H9 (cell line): Measurements from ENCODE around the gene TTC32. TPM values are rescaled to one million over a fixed set of nuclear protein-coding genes. Genes with fewer than 3 reads are reported as not detected.

Source experiments
- DNase-seq: peaks from one replicate; pipeline ENCODE4 v3.0.0-alpha.2; 2017
- H2AFZ ChIP-seq: one replicate; pipeline ENCODE4 v1.6.1; 2013; ENCODE audit warnings: mild to moderate bottlenecking, low read length, control low read depth, moderate library complexity
- H2AK5ac ChIP-seq: 2 replicates; pipeline ENCODE4 v1.6.1; 2013; ENCODE audit warnings: low read length, control low read depth, mixed read lengths; ENCODE audit not compliant: insufficient read length
- H2BK120ac ChIP-seq: one replicate; pipeline ENCODE4 v1.6.1; 2013; ENCODE audit warnings: low read depth, mild to moderate bottlenecking, low read length, control low read depth, inconsistent platforms; ENCODE audit not compliant: poor library complexity, severe bottlenecking
- H2BK12ac ChIP-seq: 2 replicates; pipeline ENCODE4 v1.6.1; 2013; ENCODE audit warnings: low read length, control low read depth, mixed read lengths, low read depth; ENCODE audit not compliant: insufficient read length
- H2BK15ac ChIP-seq: 2 replicates; pipeline ENCODE4 v1.6.1; 2013; ENCODE audit warnings: low read depth, low read length, control low read depth
- H2BK20ac ChIP-seq: one replicate; pipeline ENCODE4 v1.6.1; 2013; ENCODE audit warnings: low read depth, mild to moderate bottlenecking, low read length, control low read depth, inconsistent platforms; ENCODE audit not compliant: poor library complexity, severe bottlenecking
- H2BK5ac ChIP-seq: 2 replicates; pipeline ENCODE4 v1.6.1; 2013; ENCODE audit warnings: low read length, control low read depth, mixed read lengths; ENCODE audit not compliant: insufficient read length
- H3K14ac ChIP-seq: 2 replicates; pipeline ENCODE4 v1.6.1; 2013; ENCODE audit warnings: low read length, control low read depth; ENCODE audit not compliant: insufficient read depth
- H3K18ac ChIP-seq: 2 replicates; pipeline ENCODE4 v1.6.1; 2013; ENCODE audit warnings: low read depth, mild to moderate bottlenecking, mixed read lengths, low read length, control low read depth; ENCODE audit not compliant: insufficient read length
- H3K23ac ChIP-seq: 2 replicates; pipeline ENCODE4 v1.6.1; 2013; ENCODE audit warnings: low read length, control low read depth, mixed read lengths, low read depth; ENCODE audit not compliant: insufficient read length
- H3K23me2 ChIP-seq: 2 replicates; pipeline ENCODE4 v1.6.1; 2013; ENCODE audit warnings: low read depth, mild to moderate bottlenecking, mixed read lengths, low read length, control low read depth; ENCODE audit not compliant: insufficient read length, poor library complexity, severe bottlenecking
- H3K27ac ChIP-seq: 2 replicates; pipeline ENCODE4 v1.5.1; 2013; ENCODE audit warnings: low read length, control low read depth, mixed read lengths, low read depth; ENCODE audit not compliant: insufficient read length
- H3K27me3 ChIP-seq: 2 replicates; pipeline ENCODE4 v1.6.1; 2013; ENCODE audit warnings: low read length, control low read depth, inconsistent platforms; ENCODE audit not compliant: insufficient read depth
- H3K4ac ChIP-seq: 2 replicates; pipeline ENCODE4 v1.6.1; 2013; ENCODE audit warnings: low read depth, mild to moderate bottlenecking, control low read depth, inconsistent platforms, low read length, moderate library complexity
- H3K4me1 ChIP-seq: 2 replicates; pipeline ENCODE4 v1.6.1; 2013; ENCODE audit warnings: low read length, control low read depth, inconsistent platforms; ENCODE audit not compliant: insufficient read depth
- H3K4me2 ChIP-seq: 2 replicates; pipeline ENCODE4 v1.6.1; 2013; ENCODE audit warnings: low read length, control low read depth, mixed read lengths; ENCODE audit not compliant: insufficient read length, insufficient read depth
- H3K56ac ChIP-seq: 2 replicates; pipeline ENCODE4 v1.6.1; 2013; ENCODE audit warnings: low read depth, mild to moderate bottlenecking, mixed read lengths, low read length, control low read depth; ENCODE audit not compliant: insufficient read length
- H3K79me1 ChIP-seq: 2 replicates; pipeline ENCODE4 v1.6.1; 2013; ENCODE audit warnings: low read depth, mild to moderate bottlenecking, moderate library complexity, low read length, control low read depth, inconsistent platforms; ENCODE audit not compliant: insufficient read depth, poor library complexity, severe bottlenecking
- H3K79me2 ChIP-seq: 2 replicates; pipeline ENCODE4 v1.6.1; 2013; ENCODE audit warnings: low read length, control low read depth, inconsistent platforms; ENCODE audit not compliant: insufficient read depth
- H3K9ac ChIP-seq: 2 replicates; pipeline ENCODE4 v1.6.1; 2013; ENCODE audit warnings: low read length, control low read depth, mixed read lengths; ENCODE audit not compliant: insufficient read length; ENCODE audit errors: extremely low read depth
- H3K9me3 ChIP-seq: one replicate; pipeline ENCODE4 v1.6.1; 2013; ENCODE audit warnings: low read depth, low read length, inconsistent platforms; ENCODE audit not compliant: control insufficient read depth
- H3T11ph ChIP-seq: one replicate; pipeline ENCODE4 v1.6.1; 2013; ENCODE audit warnings: mild to moderate bottlenecking, low read length, control low read depth, inconsistent platforms
- H4K20me1 ChIP-seq: one replicate; pipeline ENCODE4 v1.6.1; 2013; ENCODE audit not compliant: control insufficient read depth, insufficient read length, insufficient read depth
- H4K5ac ChIP-seq: 2 replicates; pipeline ENCODE4 v1.6.1; 2013; ENCODE audit warnings: low read depth, mild to moderate bottlenecking, mixed read lengths, low read length, control low read depth; ENCODE audit not compliant: insufficient read length
- H4K8ac ChIP-seq: replicated peaks from 2 replicates; pipeline ENCODE4 v1.6.1; 2013; ENCODE audit warnings: low read length, control low read depth, mixed read lengths, low read depth; ENCODE audit not compliant: insufficient read length
- H4K91ac ChIP-seq: 2 replicates; pipeline ENCODE4 v1.6.1; 2013; ENCODE audit warnings: low read depth, mild to moderate bottlenecking, moderate library complexity, mixed read lengths, low read length, control low read depth; ENCODE audit not compliant: insufficient read length
- H3K27ac Mint-ChIP-seq, 3 experiments: 2 replicates in 2 of 3; 3 replicates in 1 of 3; pipeline ENCODE4 v1.8.0; 2020 to 2021; ENCODE audit warnings: mixed read lengths in 3 of 3, mild to moderate bottlenecking in 1 of 3, moderate library complexity in 1 of 3
- H3K27me3 Mint-ChIP-seq: 2 replicates; pipeline ENCODE4 v1.8.0; 2021; ENCODE audit warnings: low read depth, mild to moderate bottlenecking, moderate library complexity, mixed read lengths
- H3K36me3 Mint-ChIP-seq, 3 experiments: 2 replicates in 2 of 3; 3 replicates in 1 of 3; pipeline ENCODE4 v1.8.0; 2020 to 2021; ENCODE audit warnings: low read depth in 3 of 3, mixed read lengths in 3 of 3; ENCODE audit not compliant: insufficient read depth in 1 of 3
- H3K4me1 Mint-ChIP-seq, 2 experiments: 2 replicates each; pipeline ENCODE4 v1.8.0; 2020; ENCODE audit warnings: mixed read lengths in 2 of 2
- H3K4me3 Mint-ChIP-seq, 2 experiments: 2 replicates in 1 of 2; 3 replicates in 1 of 2; pipeline ENCODE4 v1.8.0; 2020 to 2021; ENCODE audit warnings: mild to moderate bottlenecking in 2 of 2, mixed read lengths in 2 of 2, moderate library complexity in 1 of 2
- H3K9me3 Mint-ChIP-seq, 2 experiments: 2 replicates in 1 of 2; 3 replicates in 1 of 2; pipeline ENCODE4 v1.8.0; 2020; ENCODE audit warnings: mild to moderate bottlenecking in 2 of 2, mixed read lengths in 2 of 2, moderate library complexity in 1 of 2
- WGBS: extraction: QIAGEN DNeasy Blood & Tissue Kit; methylation state at CpG from one replicate; pipeline ENCODE4 v1.1.7; 2013; ENCODE audit warnings: missing lambda C conversion rate, low lambda C conversion rate, mixed read lengths; ENCODE audit not compliant: insufficient read length; ENCODE audit errors: extremely low coverage; 5-methylcytosine and 5-hydroxymethylcytosine counted together
- total RNA-seq: library from RNA; stranded (reverse); gene quantifications from 2 replicates; pipeline ENCODE4 v1.2.1, GENCODE V29; 2021
- TF ChIP-seq, protein P1 (sequence below): fragments of 200-600 bp; sonication (generic); conservative IDR thresholded peaks from 3 replicates; pipeline ENCODE4 v1.8.0; 2021; ENCODE audit warnings: antibody characterized with exemption, mild to moderate bottlenecking

The TTC32 gene
- total RNA-seq, 1 experiment from 2014 or later: 8.9 TPM

DNA sequence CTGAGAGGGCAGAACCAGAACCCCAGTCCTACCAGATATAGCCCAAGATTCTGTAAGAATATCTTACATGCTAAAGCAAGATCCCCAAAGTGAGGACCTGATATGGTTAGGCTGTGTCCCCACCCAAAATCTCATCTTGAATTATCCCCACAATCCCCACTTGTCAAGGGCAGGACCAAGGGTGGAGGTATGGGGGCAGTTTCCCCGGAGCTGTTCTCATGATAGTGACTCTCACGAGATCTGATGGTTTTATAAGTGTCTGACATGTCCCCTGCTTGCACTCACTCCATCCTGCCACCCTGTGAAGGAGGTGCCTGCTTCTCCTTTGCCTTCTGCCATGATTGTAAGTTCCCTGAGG is 19.9 kb downstream of the TTC32 start:
- Mint-ChIP-seq H3K36me3 (no peaks in the 10 kb centered on the region), H3K9me3 (no peaks in the 10 kb centered on the region), H3K27me3 (peaks cover 14% of the 10 kb centered on the region), H3K27ac (no peak overlapping the region), H3K4me3 (no peak overlapping the region), H3K4me1 (peaks cover 0 to 5% of the 10 kb centered on the region in 2 experiments; a peak in 2 of 4 replicates)
- H3T11ph ChIP-seq: no peak overlapping the region
- H3K79me1 ChIP-seq: no peaks in the 10 kb centered on the region
- H3K18ac ChIP-seq: no peak overlapping the region
- H4K20me1 ChIP-seq: peaks cover 2% of the 10 kb centered on the region
- no peak overlapping the region for H3K14ac ChIP-seq
- H2BK15ac ChIP-seq: no peak overlapping the region
- no peak overlapping the region for H2BK20ac ChIP-seq
- no peak overlapping the region for H2AK5ac ChIP-seq
- H2AFZ ChIP-seq: no peak overlapping the region
- TF ChIP-seq, protein P1, sequence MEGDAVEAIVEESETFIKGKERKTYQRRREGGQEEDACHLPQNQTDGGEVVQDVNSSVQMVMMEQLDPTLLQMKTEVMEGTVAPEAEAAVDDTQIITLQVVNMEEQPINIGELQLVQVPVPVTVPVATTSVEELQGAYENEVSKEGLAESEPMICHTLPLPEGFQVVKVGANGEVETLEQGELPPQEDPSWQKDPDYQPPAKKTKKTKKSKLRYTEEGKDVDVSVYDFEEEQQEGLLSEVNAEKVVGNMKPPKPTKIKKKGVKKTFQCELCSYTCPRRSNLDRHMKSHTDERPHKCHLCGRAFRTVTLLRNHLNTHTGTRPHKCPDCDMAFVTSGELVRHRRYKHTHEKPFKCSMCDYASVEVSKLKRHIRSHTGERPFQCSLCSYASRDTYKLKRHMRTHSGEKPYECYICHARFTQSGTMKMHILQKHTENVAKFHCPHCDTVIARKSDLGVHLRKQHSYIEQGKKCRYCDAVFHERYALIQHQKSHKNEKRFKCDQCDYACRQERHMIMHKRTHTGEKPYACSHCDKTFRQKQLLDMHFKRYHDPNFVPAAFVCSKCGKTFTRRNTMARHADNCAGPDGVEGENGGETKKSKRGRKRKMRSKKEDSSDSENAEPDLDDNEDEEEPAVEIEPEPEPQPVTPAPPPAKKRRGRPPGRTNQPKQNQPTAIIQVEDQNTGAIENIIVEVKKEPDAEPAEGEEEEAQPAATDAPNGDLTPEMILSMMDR: no peak
- H3K27me3 ChIP-seq: no peaks in the 10 kb centered on the region
- H2BK5ac ChIP-seq: no peak overlapping the region
- no peaks in the 10 kb centered on the region for H3K79me2 ChIP-seq
- H3K4me1 ChIP-seq: no peaks in the 10 kb centered on the region
- no peaks in the 10 kb centered on the region for H3K9me3 ChIP-seq
- H3K27ac ChIP-seq: no peak overlapping the region
- no peak overlapping the region for H4K91ac ChIP-seq
- H2BK120ac ChIP-seq: no peak overlapping the region
- no peaks in the 10 kb centered on the region for H3K23me2 ChIP-seq
- H4K8ac ChIP-seq: no peak overlapping the region
- no peak for DNase-seq
- no peak overlapping the region for H3K9ac ChIP-seq
- no peak overlapping the region for H3K56ac ChIP-seq
- no peak overlapping the region for H3K4ac ChIP-seq
- no peak overlapping the region for H3K23ac ChIP-seq
- no CpG with 5 or more reads among the region's 2 CpGs for WGBS
- H2BK12ac ChIP-seq: no peak overlapping the region
- no peak overlapping the region for H4K5ac ChIP-seq
- H3K4me2 ChIP-seq: no peak overlapping the region
